Measurements from ENCODE around the gene ROBO2. TPM values are rescaled to one million over a fixed set of nuclear protein-coding genes. Genes with fewer than 3 reads are reported as not detected.

ROBO2 gene, protein sequence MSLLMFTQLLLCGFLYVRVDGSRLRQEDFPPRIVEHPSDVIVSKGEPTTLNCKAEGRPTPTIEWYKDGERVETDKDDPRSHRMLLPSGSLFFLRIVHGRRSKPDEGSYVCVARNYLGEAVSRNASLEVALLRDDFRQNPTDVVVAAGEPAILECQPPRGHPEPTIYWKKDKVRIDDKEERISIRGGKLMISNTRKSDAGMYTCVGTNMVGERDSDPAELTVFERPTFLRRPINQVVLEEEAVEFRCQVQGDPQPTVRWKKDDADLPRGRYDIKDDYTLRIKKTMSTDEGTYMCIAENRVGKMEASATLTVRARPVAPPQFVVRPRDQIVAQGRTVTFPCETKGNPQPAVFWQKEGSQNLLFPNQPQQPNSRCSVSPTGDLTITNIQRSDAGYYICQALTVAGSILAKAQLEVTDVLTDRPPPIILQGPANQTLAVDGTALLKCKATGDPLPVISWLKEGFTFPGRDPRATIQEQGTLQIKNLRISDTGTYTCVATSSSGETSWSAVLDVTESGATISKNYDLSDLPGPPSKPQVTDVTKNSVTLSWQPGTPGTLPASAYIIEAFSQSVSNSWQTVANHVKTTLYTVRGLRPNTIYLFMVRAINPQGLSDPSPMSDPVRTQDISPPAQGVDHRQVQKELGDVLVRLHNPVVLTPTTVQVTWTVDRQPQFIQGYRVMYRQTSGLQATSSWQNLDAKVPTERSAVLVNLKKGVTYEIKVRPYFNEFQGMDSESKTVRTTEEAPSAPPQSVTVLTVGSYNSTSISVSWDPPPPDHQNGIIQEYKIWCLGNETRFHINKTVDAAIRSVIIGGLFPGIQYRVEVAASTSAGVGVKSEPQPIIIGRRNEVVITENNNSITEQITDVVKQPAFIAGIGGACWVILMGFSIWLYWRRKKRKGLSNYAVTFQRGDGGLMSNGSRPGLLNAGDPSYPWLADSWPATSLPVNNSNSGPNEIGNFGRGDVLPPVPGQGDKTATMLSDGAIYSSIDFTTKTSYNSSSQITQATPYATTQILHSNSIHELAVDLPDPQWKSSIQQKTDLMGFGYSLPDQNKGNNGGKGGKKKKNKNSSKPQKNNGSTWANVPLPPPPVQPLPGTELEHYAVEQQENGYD (N-terminal part only)
- not detected for total RNA-seq

DNA sequence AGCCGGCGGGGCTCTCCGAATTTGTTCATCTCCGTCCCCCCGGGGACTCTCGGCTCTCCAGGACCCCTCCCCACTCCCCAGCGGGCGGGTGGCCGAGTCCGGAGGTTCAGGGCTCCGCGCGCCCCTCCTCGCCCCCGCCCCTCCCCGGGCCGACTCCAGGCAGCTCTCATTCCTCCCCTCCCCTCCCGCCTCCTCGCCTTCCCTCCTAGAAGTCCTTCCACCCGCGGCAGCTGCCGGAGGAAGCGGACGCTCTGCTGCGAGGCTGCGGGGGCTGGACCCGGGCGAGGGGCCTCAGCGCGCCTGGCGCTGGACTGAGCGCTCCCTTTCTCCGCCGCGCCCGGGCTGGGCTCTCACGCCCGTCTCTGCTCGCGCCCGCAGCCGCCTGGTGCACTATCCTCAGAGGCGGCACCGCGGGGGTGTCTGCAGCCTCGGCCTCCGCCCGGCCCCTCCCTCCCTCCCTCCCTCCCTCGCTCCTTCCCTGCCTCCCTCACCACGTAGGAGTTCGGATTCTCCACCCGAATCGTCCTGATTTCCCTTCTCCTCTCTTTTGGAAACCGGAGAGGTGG is at the start of gene ROBO2:
Gene ROBO2, plus strand, starts transcription at position 494 of the 566 bp plus-strand sequence. CDS start 687 bp downstream, outside the sequence.
- no peak within 1 kb of the TSS for H3K27ac Mint-ChIP-seq
- no peak within 1 kb of the TSS for H3K4me3 Mint-ChIP-seq
- H3K4me1 Mint-ChIP-seq (ENCODE audit: low read depth): peaks cover 2% of the 10 kb centered on the region
- intact Hi-C loops (cut with micrococcal nuclease): loop anchor here (2.0 kb wide), 1 partner anchor 1605 kb away; no protein-coding TSS in a partner anchor
- CTCF ChIA-PET: no interaction called here
- H3K27me3 Mint-ChIP-seq (ENCODE audit: low read depth): peaks cover 42% of the 10 kb centered on the region
- no peak for DNase-seq
- H3K36me3 Mint-ChIP-seq (ENCODE audit: low read depth): peaks cover 1% of the 10 kb centered on the region
- H3K9me3 Mint-ChIP-seq: no peaks in the 10 kb centered on the region

DNA sequence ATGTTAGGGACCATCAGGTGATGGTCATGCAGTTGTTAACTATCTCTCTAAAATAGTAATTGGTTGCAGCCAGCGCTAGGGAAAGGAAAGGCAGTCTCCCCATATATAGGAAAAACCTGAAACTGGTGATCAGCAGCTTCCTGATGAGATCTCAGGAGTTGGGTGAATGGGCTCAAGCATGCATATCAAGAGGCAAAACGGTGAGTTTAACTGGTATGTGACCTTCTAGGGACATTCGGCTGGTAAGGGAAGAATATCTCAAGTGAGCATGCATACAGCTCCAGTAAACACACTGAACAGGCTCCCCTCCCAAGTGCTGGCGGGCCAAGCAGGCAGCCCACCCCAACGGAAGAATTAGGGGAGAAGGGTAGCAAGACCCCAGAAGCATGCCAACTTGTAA is 49.3 kb upstream of the ROBO2 start:
- Mint-ChIP-seq H3K27ac (no peak overlapping the region), H3K36me3 (ENCODE audit: low read depth) (no peaks in the 10 kb centered on the region), H3K4me1 (ENCODE audit: low read depth) (no peaks in the 10 kb centered on the region), H3K9me3 (peaks cover 2% of the 10 kb centered on the region), H3K27me3 (ENCODE audit: low read depth) (no peaks in the 10 kb centered on the region), H3K4me3 (no peak overlapping the region)
- intact Hi-C loops (cut with micrococcal nuclease): no loop called here
- CTCF ChIA-PET: no interaction called here
- DNase-seq: no peak

DNA sequence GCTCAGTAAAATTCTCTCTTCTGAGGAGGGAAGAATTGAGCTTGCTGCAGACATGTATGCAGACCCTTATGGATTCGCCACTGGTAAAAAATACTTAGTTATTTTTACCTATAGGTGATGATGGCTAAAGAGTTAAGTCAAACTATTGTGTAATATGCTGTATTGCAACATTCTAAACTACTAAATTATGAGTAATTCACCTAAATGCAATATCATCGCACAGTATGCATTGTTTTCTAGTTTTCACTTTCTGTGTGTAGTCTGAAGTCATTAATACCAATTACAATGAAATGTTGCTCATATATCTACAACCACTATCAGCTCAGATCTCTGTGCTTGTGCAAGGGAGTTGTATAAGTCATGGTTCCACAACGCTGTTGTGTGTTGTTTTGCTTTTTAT is 48.7 kb upstream of the ROBO2 start:
- H3K4me3 Mint-ChIP-seq: no peak overlapping the region
- intact Hi-C loops (cut with micrococcal nuclease): no loop called here
- CTCF ChIA-PET: no interaction called here
- no peak for DNase-seq
- H3K9me3 Mint-ChIP-seq: peaks cover 2% of the 10 kb centered on the region
- H3K27me3 Mint-ChIP-seq (ENCODE audit: low read depth): no peaks in the 10 kb centered on the region
- no peaks in the 10 kb centered on the region for H3K36me3 Mint-ChIP-seq (ENCODE audit: low read depth)
- no peaks in the 10 kb centered on the region for H3K4me1 Mint-ChIP-seq (ENCODE audit: low read depth)
- H3K27ac Mint-ChIP-seq: no peak overlapping the region

DNA sequence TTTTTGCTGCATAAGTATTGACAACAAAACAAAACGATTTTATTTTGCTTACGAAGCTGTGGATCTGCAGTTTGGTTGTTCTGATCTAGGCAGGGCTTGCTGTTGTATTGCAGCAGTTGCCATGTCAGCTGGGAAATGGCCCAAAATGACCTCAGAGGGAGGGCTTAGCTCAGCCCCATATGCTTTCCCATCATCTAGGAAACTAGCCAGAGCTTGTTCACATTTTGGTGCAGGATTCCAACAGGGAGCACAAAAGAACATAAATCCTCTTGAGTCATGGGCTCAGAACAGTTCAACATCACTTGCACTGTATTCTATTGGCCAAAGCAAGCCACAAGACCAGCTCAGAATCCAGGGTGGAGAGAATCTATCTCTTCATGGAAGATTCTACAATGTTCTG is 42.2 kb upstream of the ROBO2 start:
- intact Hi-C loops (cut with micrococcal nuclease): no loop called here
- CTCF ChIA-PET: no interaction called here
- peaks cover 4% of the 10 kb centered on the region for H3K9me3 Mint-ChIP-seq
- no peaks in the 10 kb centered on the region for H3K27me3 Mint-ChIP-seq (ENCODE audit: low read depth)
- H3K4me1 Mint-ChIP-seq (ENCODE audit: low read depth): no peaks in the 10 kb centered on the region
- no peaks in the 10 kb centered on the region for H3K36me3 Mint-ChIP-seq (ENCODE audit: low read depth)
- no peak overlapping the region for H3K27ac Mint-ChIP-seq
- no peak for DNase-seq
- no peak overlapping the region for H3K4me3 Mint-ChIP-seq

DNA sequence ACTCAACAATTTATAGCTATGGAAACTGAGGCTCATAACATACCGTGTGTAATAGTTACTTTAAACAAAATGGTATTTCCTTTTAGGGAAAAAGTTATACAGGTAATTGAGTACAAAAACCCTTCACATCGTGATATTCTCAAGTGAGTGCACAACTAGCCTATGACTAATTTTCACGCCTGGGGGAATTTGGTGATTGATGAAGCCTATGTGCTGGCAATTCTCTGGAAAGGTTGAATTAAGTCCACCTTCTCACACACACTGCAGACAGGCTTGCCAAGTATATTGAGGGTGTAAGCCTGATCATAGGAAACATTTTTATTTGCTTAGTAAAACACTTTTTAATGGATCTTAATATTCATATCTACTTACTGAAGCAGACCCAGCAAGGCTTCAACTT is 41.3 kb upstream of the ROBO2 start:
- Mint-ChIP-seq H3K27me3 (ENCODE audit: low read depth) (no peaks in the 10 kb centered on the region), H3K36me3 (ENCODE audit: low read depth) (no peaks in the 10 kb centered on the region)

DNA sequence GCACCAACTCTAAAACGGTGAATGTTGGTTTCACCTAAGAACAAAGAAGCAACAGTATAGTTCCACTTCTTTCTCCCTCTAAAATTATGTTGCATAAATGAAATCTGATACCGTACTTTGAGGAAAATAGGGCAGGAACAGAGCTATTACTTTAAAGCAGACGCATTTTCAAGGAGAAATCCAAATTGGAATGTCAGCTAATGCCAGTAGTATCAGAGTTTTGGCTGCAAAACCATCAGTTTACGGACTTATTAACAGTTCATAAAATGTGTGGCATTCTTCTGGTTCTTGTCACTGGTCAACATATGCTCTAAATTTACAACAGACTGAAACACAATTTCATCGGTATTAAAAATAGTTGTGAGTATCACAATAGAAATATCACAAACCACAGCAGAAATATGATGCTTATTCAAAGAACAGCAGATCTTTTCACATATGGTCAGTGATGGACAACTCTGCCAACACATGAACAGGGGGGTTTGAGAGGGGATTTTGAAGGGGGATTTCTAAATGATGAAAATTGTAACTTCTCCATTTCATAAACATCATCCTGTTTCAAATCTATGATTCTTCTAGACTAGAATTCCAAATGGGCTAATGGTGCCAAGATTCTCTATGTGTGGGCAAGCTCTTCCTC is 38.7 kb upstream of the ROBO2 start:
- H3K4me3 Mint-ChIP-seq: no peak overlapping the region
- peaks cover 5% of the 10 kb centered on the region for H3K9me3 Mint-ChIP-seq
- CTCF ChIA-PET: no interaction called here
- no peaks in the 10 kb centered on the region for H3K36me3 Mint-ChIP-seq (ENCODE audit: low read depth)
- H3K4me1 Mint-ChIP-seq (ENCODE audit: low read depth): no peaks in the 10 kb centered on the region
- intact Hi-C loops (cut with micrococcal nuclease): no loop called here
- no peak for DNase-seq
- no peaks in the 10 kb centered on the region for H3K27me3 Mint-ChIP-seq (ENCODE audit: low read depth)
- no peak overlapping the region for H3K27ac Mint-ChIP-seq

More for the DNA sequence above, 41.3 kb upstream of the ROBO2 start:
- Mint-ChIP-seq H3K4me1 (ENCODE audit: low read depth) (no peaks in the 10 kb centered on the region), H3K9me3 (peaks cover 2% of the 10 kb centered on the region), H3K4me3 (no peak overlapping the region), H3K27ac (no peak overlapping the region)
- CTCF ChIA-PET: no interaction called here
- no peak for DNase-seq
- intact Hi-C loops (cut with micrococcal nuclease): no loop called here

DNA sequence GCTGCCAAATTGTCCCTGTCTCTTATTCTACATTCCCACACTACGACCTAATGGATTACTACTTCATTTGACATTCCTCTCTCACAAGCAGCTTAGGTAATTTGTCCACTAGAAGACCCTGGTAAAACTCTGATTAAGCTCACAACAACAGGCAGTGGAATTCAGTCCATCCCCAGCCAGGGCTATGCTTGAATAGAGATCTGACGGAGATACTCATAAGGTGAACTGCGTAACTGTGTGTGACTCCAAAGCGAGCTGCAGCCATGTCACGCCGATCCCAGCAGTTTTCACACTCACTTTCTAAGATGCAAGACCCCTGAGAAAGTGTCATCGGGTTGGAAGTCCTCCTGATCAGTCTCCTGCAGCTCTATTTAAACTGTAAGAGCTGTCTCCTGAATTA is 25.7 kb upstream of the ROBO2 start:
- H3K4me1 Mint-ChIP-seq (ENCODE audit: low read depth): no peaks in the 10 kb centered on the region
- no peaks in the 10 kb centered on the region for H3K36me3 Mint-ChIP-seq (ENCODE audit: low read depth)
- no peak overlapping the region for H3K27ac Mint-ChIP-seq
- no peak overlapping the region for H3K4me3 Mint-ChIP-seq
- intact Hi-C loops (cut with micrococcal nuclease): no loop called here
- CTCF ChIA-PET: no interaction called here
- peaks cover 9% of the 10 kb centered on the region for H3K9me3 Mint-ChIP-seq
- no peak for DNase-seq
- H3K27me3 Mint-ChIP-seq (ENCODE audit: low read depth): no peaks in the 10 kb centered on the region

DNA sequence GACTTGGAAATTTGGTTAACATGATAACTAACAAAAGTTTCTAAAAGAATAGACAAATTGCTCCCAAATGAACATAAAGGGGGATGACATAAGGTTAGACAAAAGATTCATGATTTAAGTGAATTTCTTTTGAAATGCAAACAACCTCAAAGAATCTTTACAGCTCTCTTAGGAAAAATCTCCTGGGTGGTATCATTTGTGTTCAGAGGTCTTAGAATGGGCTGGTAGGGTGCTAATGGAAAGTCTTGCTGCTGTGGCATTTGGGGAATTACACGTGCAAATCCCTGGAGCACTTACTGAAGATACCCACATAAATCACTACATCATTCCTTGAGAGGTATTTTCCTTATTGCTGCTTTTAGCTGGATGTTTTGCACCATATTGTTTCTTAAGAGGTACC is 14.4 kb upstream of the ROBO2 start:
- Mint-ChIP-seq H3K4me3 (no peak overlapping the region), H3K27ac (no peak overlapping the region)
- intact Hi-C loops (cut with micrococcal nuclease): no loop called here

DNA sequence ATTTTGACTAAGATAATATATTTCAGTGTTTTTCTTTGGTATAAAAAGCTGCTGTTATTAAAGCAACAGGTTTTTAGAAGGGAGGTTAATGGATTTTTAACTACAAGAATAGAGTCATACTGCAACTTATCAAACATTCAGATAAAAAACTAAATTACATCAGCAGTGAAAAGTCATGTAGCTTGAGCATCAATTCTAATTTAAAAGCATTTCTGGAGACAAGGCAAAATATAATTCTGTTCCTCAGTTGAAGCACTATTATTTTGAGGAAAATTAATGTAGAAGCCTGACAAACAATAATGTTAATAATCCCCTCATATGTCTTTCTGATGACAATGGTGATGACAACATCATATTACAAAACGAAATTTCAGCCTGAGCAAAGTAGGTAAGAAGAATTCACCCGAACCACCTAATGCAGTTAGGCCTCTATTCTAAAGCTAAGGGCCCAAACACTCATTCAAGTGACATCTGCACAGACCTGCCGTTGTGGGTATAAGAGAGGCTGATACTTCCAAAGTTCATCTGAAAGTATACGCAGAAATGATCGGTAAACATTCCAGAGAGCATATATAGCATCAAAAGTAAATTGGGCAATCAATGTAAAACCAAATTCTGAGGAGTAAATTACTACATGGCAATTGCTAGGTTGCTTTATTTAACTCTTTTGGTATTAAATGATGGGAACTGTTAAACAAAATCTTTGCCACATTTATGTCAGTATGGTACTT is 12.8 kb upstream of the ROBO2 start:
- Mint-ChIP-seq H3K9me3 (peaks cover 9% of the 10 kb centered on the region), H3K4me3 (no peak overlapping the region), H3K27ac (no peak overlapping the region), H3K36me3 (ENCODE audit: low read depth) (no peaks in the 10 kb centered on the region), H3K4me1 (ENCODE audit: low read depth) (no peaks in the 10 kb centered on the region), H3K27me3 (ENCODE audit: low read depth) (no peaks in the 10 kb centered on the region)
- DNase-seq: no peak
- CTCF ChIA-PET: no interaction called here
- intact Hi-C loops (cut with micrococcal nuclease): no loop called here

More for the DNA sequence above, 14.4 kb upstream of the ROBO2 start:
- Mint-ChIP-seq H3K4me1 (ENCODE audit: low read depth) (no peaks in the 10 kb centered on the region), H3K9me3 (peaks cover 5% of the 10 kb centered on the region), H3K36me3 (ENCODE audit: low read depth) (no peaks in the 10 kb centered on the region), H3K27me3 (ENCODE audit: low read depth) (no peaks in the 10 kb centered on the region)
- CTCF ChIA-PET: no interaction called here
- no peak for DNase-seq

DNA sequence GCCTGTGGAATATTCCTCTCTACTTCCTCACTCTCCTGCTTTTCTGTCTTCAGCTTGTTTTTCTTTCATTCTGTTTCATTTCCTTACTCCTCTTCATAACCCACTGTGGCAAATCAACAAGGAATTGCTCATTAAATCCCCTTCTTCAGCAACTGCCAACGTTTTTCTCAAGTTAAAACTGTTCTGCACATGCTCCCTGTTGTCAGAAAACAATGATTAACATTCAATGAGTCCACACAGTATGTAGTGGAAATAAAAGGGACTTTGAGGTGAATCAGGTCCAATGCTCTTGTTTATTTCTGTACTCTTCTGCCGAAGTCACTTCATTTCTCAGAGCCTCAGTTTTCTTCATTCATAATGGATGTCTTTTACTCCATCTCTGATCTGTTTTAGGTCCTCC is 11.9 kb upstream of the ROBO2 start:
- no peaks in the 10 kb centered on the region for H3K4me1 Mint-ChIP-seq (ENCODE audit: low read depth)
- no peak overlapping the region for H3K4me3 Mint-ChIP-seq
- H3K36me3 Mint-ChIP-seq (ENCODE audit: low read depth): no peaks in the 10 kb centered on the region
- peaks cover 11% of the 10 kb centered on the region for H3K9me3 Mint-ChIP-seq
- H3K27me3 Mint-ChIP-seq (ENCODE audit: low read depth): no peaks in the 10 kb centered on the region
- DNase-seq: no peak
- intact Hi-C loops (cut with micrococcal nuclease): no loop called here
- no peak overlapping the region for H3K27ac Mint-ChIP-seq
- CTCF ChIA-PET: no interaction called here

DNA sequence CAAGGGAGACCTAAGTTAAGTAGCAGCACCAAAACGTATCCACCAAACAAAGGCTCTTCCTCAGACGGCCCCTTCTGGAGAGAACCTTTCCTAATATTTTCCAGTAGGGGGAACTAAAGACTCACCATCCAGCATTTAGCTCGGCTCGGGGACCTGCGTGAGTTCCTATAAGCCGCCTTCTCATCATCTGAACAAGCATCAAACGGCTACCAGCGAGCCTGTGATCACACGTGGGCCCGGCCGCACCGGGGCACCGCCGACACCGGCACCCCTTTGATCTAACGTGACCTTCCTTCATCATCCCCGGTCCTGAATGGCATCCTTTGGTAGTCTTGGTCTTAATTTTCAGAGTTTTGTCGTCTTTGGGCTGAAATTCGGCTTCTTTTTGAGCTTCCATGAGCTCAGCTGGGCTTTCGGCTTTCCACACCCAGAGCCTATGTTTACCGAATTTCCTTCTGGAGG is 1.4 kb upstream of the ROBO2 start:
- CTCF ChIA-PET: interaction anchor here (0.6 kb wide), 1 partner anchor 44 kb away, joined by 3 read pairs; no protein-coding TSS in a partner anchor
- peaks cover 2% of the 10 kb centered on the region for H3K4me1 Mint-ChIP-seq (ENCODE audit: low read depth)
- no peak overlapping the region for H3K4me3 Mint-ChIP-seq
- no peak overlapping the region for H3K27ac Mint-ChIP-seq
- intact Hi-C loops (cut with micrococcal nuclease): loop anchor here (1.0 to 2.0 kb wide), 3 partner anchors 217 to 1606 kb away; no protein-coding TSS in a partner anchor
- no peaks in the 10 kb centered on the region for H3K9me3 Mint-ChIP-seq
- peaks cover 42% of the 10 kb centered on the region for H3K27me3 Mint-ChIP-seq (ENCODE audit: low read depth)
- peak; percentile 23 for DNase-seq
- H3K36me3 Mint-ChIP-seq (ENCODE audit: low read depth): peaks cover 1% of the 10 kb centered on the region
